HT-29 (cell line): Measurements from ENCODE around the gene PPARGC1A. TPM values are rescaled to one million over a fixed set of nuclear protein-coding genes. Genes with fewer than 3 reads are reported as not detected.

Source experiments
- DNase-seq: peaks from one replicate; pipeline ENCODE4 v3.0.0-alpha.2; 2015; ENCODE audit warnings: low spot score
- total RNA-seq: library from RNA; depleted of rRNA; stranded (reverse); fragments of >200 nt; shearing (Covaris generic); gene quantifications from 2 replicates; pipeline ENCODE4 v1.2.3, GENCODE V29; 2014

The PPARGC1A gene
- total RNA-seq, 1 experiment from 2014 or later: 0.08 TPM

DNA sequence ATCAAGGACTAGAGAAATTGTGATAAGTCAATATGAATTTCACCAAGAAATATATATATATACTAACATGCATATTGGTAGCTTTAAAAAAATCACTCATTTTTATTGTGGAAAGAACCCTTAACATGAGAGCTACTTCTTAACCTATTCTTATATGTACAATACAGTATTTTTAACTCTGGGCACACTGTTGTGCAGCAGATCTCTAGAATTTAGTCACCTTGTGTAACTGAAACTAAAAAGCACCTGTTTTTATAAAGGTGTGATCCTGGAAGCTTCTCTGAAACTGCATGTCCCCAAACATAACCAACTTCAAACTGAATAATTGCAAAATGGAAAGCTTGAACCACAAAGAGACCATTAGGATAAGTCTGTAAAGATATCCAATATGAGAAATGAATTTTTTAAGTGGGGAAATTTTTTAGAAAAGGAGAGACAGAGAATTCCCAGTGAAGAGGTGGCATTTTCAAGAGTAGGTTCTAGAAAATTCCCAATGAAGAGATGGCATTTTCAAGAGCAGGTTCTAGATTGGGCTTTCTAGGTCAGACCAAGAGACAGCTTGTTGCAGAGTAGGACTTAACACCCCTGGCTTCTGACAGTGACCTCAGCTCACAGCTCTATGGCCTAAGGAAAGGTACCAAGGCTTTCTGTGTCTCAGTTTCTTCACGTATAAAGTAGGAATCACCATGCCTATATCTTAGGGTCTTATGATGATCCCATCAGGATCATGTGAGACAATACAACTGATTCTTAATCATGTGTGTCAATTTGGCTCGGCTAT is 22.0 kb upstream of the PPARGC1A start:
- no peak for DNase-seq

DNA sequence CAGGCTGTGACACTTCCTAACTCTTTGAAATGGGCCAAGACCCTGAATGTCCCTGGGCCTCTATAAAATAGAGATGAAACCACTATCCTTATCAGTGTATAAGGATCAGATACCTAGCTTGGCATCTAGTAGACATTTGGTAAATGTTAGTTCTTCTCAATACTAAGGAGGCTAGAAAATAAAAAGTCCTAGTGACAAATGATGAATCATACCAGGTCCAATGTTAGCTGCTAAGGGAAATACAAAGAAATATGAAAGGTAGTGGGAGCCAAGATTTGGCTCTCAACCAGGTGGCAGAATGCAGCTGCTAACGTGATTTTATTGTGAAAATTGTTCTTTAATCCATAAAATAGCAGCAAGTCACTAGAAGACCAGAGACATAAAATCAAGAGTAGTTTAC is 19.8 kb upstream of the PPARGC1A start:
- DNase-seq: no peak

DNA sequence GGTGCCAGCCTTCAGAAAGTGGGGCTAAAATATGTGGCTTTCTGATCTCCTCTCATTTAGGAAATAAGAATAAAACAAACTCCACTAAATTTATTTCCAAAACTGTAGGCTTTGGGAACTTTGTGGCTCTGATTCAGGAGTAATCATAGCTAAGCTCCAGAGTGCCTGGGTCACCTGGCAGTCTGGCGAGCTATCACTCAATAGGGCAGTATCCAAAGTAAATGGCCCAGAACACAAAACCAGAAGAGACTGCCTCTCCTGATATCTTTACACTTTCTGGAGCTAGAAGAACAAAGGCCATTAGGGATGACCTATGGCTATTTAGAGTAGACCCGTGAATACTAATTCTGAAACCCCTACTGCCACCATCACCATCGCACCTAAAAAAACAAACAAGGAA is 17.0 kb upstream of the PPARGC1A start:
- no peak for DNase-seq

DNA sequence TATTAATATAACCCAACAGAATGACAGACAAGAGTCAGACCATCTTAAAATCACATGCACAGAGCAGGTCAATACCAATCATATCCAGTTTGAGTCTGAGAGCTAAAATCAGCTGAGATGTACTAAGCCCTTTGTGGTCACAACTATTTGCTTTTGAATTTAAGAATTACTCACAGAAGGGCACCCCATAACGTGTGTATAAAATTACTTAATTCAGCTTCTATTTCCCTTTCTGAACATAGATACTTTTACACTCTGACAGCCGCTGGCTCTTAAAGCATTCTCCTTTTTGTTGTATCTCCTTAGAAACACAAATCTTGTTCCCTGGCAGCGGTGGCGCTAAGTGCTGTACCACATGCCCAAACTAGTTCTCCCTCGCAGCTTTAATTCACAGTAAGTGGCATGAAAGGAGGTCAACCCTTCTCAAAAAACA is 14.8 kb upstream of the PPARGC1A start:
- DNase-seq: no peak

DNA sequence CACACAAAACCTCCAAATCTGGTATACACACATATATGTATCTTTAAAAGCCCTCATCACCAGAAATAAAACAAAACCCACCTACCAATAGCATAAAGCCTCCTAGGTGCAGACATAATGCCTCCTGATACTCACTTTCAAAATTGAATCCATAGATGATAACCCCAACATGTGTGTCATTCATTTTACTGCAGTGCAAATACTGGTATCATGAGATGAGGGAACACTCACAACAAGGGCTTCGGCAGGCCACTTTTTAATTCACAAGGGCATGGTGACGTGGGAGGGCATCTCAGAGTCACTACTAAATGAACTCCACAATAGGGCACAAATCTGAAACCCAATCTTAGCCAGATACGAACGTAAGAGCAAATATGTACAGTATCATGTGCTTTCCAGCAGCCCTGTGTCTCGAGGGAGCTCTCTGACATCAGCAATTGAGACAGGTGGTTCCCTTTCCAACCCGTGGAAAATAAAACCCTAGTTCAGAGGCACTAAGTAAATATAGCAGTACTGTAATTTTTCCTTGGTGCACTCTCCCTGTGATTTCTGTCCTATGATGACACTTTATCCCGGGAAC is 14.1 kb upstream of the PPARGC1A start:
- DNase-seq: no peak

DNA sequence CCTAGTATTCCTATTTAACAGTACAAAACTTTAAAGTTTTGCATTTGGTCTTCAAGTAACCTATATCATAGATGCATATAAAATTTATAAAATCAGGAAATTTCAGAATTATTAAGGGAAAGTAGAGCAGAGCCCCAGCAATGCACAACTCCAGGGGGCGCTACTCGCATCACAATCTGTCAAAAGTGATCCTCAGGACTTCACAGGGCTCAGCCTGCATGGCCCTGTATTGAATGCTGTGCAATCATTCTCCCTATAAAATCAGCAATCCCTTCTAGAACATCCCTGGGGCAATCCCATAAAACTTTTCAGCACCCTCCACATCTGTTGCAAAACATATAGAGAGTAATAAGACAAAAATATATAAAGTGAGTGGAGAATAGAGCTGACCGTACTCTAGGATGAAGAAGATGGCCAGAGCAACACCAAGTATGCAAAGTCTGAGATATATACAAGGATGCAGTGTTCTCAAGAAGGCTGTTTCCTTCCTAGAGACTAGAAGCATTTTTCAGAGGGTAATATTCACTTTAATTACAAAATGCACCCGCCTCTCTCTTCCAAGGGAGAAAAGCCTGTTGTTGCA is 12.5 kb upstream of the PPARGC1A start:
- DNase-seq: no peak

DNA sequence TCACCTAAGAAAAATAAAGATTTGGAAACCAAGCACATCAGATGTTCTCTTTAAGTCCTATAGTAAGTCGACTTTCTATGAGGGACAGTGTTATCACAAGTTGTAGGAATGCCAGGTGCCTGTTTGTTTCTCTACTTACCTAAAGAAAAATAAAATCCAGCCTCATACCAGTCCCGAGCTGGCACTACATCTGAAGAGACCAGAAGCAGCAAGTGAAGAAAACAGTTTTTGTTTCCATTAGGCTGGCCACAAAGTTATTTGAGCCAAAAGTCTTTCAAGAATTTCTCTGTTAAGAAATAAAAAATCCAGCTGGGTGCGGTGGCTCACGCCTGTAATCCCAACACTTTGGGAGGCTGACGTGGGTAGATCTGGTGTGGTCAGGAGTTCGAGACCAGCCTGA is 10.8 kb upstream of the PPARGC1A start:
- no peak for DNase-seq

DNA sequence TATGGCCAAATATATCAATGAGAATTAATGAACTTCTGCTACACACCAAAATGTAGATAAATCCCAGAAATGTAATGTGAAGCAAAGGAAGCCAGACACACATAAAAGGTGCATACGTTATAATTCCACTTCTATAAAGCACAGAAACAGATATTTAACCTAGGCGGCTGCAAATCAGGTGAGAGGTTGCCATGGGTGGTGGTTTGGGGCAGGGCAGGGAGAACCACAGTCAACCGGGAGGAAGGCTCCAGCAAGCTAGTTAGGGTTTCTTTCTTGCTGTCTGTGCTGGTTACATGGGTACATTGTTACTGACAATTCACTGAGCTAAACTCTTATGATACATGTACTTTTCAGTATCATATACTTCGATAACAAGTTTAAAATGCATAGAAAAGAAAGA is 9.7 kb upstream of the PPARGC1A start:
- no peak for DNase-seq

DNA sequence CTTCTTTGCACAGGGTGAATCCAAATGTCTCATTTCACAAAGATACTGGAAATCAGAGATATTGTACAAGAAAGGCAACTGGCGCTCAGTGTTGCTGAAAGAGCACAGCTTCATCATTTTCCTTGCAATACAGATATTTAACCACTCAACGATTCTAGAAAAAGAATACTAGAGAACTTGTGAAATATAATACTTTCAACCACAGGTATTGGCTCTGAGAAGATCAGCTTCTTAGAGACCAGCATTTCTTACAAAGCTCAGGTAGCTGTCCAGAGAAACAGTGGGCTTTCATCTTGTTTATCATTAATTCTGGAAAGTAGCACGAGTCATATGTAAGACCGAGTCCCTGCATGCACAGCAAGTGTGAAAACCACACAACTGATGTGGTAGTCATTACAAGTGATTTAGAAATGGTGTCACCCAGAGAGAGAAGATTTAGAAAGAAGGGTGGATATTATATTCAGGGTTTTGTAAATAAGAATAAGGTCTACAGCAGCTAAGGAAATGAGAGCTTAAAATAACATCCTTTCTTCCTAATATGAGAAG is 7.8 kb upstream of the PPARGC1A start:
- DNase-seq: no peak

DNA sequence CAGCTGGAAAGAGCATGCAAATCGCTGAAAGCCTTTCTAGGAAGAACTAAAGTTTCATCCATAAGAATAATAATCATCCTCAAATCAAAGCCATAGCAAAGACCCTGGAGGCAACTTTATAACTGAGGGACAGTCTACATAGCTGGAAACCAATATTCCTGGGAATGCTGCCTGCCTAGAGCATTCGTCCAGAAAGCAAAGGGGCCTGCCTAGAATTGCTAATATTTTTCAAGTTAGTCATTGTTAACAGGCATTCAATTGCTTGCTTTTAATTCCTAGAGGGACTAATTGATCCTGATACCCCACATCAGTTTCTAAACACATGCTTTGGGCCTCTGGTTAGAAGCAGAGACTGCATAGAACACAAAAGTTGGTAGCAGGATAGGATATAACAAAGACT is 4.2 kb upstream of the PPARGC1A start:
- no peak for DNase-seq

DNA sequence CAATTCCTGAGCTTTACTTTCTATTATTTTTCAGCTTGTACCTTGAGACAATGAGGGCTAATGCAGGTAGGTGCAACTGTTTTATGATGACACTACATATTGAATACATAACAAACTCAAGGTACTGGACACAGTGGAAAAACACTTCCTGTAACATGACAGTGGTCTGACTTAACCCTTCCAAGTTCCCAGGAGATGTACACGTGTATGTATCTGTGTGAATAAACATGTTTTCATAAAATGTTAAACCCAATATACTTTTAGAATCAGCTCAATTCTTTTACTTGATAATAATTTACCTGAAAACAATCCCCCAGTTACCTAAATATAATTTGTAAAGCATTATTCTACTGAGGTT is 1.2 kb upstream of the PPARGC1A start:
- no peak for DNase-seq

DNA sequence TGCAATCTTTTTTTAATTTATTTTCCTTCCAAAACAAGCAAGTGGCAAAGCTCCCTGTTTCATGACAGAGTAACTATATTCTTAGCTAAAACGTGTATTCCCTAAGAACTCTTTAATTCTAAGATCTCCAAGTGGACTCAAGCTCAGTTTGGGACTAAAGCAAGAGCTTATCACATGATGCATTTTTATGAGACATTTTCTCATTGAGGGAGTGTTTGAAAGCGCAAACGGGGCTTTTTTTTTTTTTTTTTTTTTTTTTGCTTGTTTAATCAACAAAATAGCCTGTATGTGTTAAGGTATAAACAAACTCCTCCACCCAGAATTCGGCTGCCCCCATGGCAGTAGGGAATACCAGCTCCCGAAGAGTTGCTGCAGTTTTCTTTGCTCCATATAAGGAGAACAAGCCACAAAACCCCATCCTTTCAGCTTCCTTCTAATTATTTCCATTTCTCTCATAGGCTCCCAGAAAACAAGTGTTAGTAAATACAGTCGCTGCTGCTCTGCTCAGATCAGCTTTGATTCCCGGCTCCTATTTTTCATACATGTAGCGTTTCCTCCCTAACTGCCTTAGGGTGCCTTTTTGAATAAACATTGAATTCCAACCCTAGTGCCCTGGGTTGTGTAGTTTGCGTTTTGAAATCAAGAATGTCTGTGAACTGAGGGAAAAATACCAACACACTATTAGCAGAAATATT is 669 bp upstream of the PPARGC1A start:
- no peak for DNase-seq

DNA sequence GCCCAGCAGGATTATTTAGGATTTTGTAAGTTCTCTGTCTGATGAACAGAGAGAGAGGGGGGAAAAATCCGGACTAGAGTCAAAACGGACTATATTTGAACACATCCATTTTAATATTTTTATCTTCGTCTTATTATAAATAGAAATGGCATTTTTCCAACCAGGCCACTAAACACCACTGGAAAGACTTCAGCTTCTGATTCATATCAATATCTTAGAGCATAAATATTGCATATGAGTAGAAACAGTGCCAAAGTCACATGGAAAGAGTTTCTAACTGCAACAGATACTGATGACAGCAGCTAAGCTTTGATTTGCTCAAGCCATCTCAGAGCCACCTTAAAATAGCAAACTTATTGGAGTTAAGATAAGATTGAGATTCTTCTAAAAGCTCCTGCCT is 456 bp downstream of the PPARGC1A start:
- DNase-seq: no peak

DNA sequence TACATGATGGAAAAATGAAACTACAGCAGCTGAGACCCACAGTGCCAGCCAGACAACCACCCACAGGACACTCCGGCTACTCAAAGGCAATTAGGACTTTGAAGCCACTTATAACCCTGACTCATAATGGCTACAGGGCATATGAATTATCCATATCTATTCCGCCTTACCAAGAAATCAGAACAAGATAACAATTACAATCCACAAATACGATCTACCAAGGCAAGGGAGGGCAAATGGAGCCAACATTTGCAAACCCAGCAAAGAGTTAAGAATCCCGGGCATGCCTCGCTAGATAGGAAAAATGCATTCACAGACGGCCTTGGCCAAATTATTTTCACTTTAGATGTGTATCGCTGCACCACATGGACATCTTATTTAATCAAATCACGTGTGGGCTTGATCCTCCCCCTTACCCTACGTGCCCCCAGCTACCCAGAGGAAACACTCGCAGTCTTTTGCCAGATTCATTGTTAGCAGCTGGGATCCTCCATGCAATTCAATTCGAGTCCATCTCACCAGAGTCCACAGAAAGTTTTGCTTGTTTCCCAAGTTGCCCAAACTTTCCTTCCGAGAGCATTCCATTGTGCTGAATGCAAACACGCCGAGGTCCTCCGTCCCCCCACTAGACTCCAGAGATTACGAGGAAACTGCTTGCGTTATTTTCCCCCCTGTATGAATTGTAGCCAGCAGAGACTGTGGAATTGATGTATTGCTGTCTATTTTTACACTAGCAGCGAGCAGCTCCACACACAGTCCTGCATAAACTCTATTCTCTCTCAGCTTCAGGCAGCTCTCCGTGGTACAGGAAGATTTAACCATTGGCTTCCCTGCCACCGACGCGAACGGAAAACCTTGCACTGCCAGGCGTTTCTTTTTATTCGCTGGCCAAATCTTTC is 1.2 kb downstream of the PPARGC1A start:
- DNase-seq: no peak

DNA sequence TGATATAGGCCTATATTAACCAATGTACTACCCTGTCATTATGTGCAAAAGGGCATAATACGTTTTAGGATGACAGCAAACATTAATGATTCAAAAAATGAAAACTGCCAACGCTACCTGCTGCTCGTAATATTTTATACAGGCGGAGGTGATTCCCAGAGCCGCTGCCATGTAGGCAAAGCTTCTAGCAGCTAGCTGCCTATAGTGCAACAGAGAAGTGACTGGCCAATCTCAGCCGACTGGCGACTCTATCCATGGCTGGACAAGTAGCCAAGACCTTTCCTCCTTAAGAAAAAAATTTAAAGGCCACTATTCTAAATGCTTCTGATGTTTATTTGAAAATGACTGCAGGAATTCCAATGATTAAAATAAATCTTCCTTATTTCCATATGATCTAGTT is 1.9 kb downstream of the PPARGC1A start:
- DNase-seq: no peak

DNA sequence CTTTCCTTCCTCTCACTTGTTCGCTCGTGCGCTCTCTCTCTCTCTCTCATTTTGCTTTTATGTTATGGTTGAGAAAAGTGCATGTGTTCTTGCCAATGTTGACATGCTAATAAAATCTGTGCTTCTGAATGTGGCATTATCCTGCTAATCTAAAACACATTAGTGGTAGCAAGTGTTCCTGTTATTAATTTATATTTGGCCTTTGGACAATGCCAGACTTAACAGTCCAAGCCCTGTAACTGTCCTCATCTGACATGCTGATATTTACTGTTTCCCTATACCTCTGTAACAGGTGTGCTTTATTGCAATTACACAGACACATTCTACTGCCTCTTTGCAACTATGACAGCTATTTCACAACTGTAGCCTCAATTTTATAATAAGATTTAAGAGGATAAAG is 2.7 kb downstream of the PPARGC1A start:
- no peak for DNase-seq

DNA sequence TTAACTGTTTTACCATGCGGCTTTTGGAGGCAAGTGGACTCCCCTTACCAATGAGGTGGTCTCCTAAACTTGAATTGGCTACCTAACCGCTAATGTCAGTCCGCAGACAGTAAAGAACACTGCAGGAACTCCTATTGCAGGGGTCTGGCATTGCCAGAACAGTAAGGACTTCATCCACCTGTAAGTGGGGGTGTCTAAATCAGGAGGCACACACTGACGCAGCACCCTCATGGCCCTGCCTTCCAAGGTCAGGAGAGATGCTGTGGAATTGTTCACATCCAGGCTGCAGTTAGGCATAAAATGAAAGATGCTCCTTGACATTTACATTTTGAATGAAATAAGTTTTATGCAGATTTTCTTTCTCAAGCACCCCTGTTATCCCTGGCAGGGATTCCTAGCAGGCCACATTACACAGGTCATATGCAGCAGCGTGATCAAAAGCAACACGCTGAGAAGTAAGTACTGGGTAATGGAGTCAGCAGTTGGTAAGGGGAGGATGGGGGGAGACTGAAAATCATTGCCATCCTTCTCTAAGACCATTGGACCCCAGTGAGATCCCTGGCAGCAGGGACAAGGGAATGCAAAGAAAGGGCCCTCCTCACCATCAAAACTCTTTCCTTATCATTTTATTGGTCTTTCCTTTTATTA is 3.8 kb downstream of the PPARGC1A start:
- DNase-seq: no peak

DNA sequence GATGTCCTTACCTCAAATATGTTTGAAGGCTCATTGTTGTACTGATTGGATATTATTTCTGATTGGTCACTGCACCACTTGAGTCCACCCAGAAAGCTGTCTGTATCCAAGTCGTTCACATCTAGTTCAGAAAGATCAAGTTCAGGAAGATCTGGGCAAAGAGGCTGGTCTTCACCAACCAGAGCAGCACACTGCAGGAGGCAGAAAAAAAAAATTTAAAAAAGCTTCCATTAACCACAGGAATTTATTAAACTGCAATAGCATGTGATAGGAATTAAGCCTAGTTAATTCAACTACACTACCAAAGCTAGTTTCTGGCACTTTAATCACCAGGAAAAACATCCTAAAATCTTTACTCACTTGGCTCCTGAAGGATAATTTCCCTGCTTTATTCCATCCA is 5.1 kb downstream of the PPARGC1A start:
- no peak for DNase-seq

DNA sequence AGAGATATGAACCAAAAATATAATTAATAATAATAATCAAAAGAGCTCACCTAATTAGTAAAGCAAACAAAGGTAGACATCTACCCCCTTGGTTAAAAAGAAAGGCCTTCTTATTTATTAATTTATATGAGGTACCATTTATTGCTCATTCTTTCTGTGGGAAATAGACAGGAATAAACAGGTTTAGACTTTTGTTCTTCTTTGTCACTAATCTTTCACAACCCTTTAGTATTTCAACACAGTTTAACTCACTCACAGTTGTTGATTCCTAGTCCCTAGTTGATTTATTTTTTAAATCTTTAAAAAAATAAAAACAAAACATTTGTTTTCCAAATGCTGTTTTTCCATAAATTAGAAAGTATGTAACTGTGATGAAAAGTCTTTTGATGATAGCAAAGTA is 5.6 kb downstream of the PPARGC1A start:
- DNase-seq: no peak

DNA sequence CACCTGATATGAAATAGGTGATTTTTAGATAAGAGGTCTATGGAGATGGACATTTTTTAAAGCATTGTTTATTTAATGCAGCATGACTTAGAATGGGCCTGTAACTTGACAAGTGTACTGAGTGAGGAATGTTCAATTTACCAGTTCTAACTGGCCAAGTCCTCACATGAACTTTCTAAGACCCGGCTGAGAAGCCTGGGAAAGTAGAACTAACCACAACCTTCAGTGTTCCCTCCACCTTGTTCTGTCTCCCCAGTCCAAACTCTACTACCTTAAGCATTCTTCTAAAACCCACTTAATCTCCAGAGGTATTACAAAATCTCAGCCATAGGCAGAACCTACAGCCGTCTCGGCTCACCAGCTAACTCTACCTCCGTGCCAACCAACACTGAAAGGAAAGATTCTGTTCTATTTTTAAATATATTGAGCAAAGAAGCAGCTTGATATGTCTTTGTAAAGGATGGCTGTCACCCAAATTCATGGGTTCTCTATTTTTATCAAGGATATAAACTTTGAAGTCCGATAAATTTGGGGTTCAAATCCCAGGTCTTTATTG is 6.8 kb downstream of the PPARGC1A start:
- no peak for DNase-seq
